Uterus (tissue), 4 donors: ENCODE measurements around the gene GPR171. TPM values are rescaled to one million over a fixed set of nuclear protein-coding genes. Genes with fewer than 3 reads are reported as not detected.

Experiments
- DNase-seq, 2 donors: peaks; one replicate each; pipeline ENCODE4 v3.0.0-alpha.2; 2019 to 2020
- H3K27ac ChIP-seq, 2 donors: fragments of 200-600 bp; sonication (generic); 1 replicate in 1 of 2; 2 replicates in 1 of 2; pipeline ENCODE4 v1.5.1; 2016 to 2018
- H3K27me3 ChIP-seq, 2 donors: fragments of 200-600 bp; sonication (generic); one replicate each; pipeline ENCODE4 v1.5.1; 2018 to 2019; ENCODE audit warnings: control low read depth in 1 of 2
- H3K36me3 ChIP-seq, 2 donors: fragments of 200-600 bp; sonication (generic); one replicate each; pipeline ENCODE4 v1.5.1; 2019; ENCODE audit warnings: control low read depth in 1 of 2
- H3K4me1 ChIP-seq, 2 donors: fragments of 200-600 bp; sonication (generic); one replicate each; pipeline ENCODE4 v1.5.1; 2018 to 2019; ENCODE audit warnings: control low read depth in 1 of 2
- H3K4me3 ChIP-seq, 2 donors: fragments of 200-600 bp; sonication (generic); 1 replicate in 1 of 2; 2 replicates in 1 of 2; pipeline ENCODE4 v1.5.1; 2018 to 2019; ENCODE audit warnings: mild to moderate bottlenecking in 1 of 2
- H3K9me3 ChIP-seq, 2 donors: fragments of 200-600 bp; sonication (generic); one replicate each; pipeline ENCODE4 v1.5.1; 2019; ENCODE audit warnings: control low read depth in 1 of 2
- POLR2A ChIP-seq, 2 donors: fragments of 450-650 bp; IDR thresholded peaks; one replicate each; pipeline ENCODE4 v1.6.1; 2016; ENCODE audit warnings: antibody characterized with exemption in 2 of 2, mild to moderate bottlenecking in 1 of 2, moderate library complexity in 1 of 2
- intact Hi-C: fragments of 100-400 bp; cut with DNase I; formaldehyde crosslinking; loops from one replicate; pipeline ENCODE4 v1.15.1; 2023; ENCODE audit warnings: low total_unique reads
- total RNA-seq, 4 donors: library from RNA; depleted of rRNA in 3 of 4; stranded (reverse); fragments of >200 nt in 3 of 4; gene quantifications; one replicate each; pipeline versions ENCODE4 v1.1.0 to v1.2.4, GENCODE V29; 2014 to 2023
- TF ChIP-seq, protein P1 (sequence below), 4 experiments: fragments of 200-600 bp in 2 of 4; fragments of 450-650 bp in 2 of 4; sonication (generic) in 2 of 4; IDR thresholded peaks; one replicate each; pipeline ENCODE4 v1.5.1; 2016 to 2019; ENCODE audit warnings: antibody characterized with exemption in 4 of 4, mild to moderate bottlenecking in 2 of 4, moderate library complexity in 1 of 4
- donor health status: DM: yes; HTN: yes; CAD: no.

The GPR171 gene
- total RNA-seq, 4 donors from 2014 or later: 0.34 to 0.48 TPM; not detected in 2

DNA sequence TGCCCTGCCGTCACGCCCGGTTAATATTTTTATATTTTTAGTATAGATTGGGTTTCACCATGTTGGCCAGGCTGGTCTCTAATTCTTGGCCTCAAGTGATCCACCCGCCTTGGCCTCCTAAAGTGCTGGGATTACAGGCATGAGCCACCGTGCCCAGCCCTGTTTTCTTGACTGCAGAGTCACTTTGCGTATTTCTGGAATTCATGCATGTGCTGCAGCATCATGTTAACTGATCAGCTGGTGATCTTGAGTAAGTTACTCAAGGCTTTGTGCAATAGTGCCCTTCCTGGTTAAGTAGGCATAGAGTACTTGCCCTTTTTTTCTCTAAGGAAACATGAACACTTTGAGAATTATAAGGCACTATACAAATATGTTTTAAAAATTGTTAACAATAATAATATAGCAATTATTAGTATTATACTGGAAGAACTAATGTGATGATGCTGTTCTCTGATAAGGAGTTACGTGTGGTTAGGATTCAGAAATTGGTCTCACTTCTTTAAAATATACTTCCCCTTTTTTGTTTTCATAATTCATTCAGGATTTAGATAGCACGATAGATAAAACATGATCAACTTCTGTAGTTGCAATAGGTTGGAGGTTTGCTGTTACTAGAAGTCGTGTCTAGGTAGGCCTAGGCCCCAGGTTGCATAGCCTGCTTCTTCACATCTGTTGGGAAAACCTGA is 33.6 kb downstream of the GPR171 start:
- H3K4me3 ChIP-seq: no peak overlapping the region
- H3K4me1 ChIP-seq: no peaks in the 10 kb centered on the region
- H3K36me3 ChIP-seq: no peaks in the 10 kb centered on the region
- no peaks in the 10 kb centered on the region for H3K27me3 ChIP-seq
- intact Hi-C loops: no loop called here
- H3K27ac ChIP-seq: no peak overlapping the region
- H3K9me3 ChIP-seq: no peaks in the 10 kb centered on the region
- no peak for TF ChIP-seq POLR2A (IDR thresholded peaks at IDR 0.05)
- TF ChIP-seq, protein P1, sequence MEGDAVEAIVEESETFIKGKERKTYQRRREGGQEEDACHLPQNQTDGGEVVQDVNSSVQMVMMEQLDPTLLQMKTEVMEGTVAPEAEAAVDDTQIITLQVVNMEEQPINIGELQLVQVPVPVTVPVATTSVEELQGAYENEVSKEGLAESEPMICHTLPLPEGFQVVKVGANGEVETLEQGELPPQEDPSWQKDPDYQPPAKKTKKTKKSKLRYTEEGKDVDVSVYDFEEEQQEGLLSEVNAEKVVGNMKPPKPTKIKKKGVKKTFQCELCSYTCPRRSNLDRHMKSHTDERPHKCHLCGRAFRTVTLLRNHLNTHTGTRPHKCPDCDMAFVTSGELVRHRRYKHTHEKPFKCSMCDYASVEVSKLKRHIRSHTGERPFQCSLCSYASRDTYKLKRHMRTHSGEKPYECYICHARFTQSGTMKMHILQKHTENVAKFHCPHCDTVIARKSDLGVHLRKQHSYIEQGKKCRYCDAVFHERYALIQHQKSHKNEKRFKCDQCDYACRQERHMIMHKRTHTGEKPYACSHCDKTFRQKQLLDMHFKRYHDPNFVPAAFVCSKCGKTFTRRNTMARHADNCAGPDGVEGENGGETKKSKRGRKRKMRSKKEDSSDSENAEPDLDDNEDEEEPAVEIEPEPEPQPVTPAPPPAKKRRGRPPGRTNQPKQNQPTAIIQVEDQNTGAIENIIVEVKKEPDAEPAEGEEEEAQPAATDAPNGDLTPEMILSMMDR (IDR thresholded peaks at IDR 0.05): no peak
- DNase-seq: no peak

DNA sequence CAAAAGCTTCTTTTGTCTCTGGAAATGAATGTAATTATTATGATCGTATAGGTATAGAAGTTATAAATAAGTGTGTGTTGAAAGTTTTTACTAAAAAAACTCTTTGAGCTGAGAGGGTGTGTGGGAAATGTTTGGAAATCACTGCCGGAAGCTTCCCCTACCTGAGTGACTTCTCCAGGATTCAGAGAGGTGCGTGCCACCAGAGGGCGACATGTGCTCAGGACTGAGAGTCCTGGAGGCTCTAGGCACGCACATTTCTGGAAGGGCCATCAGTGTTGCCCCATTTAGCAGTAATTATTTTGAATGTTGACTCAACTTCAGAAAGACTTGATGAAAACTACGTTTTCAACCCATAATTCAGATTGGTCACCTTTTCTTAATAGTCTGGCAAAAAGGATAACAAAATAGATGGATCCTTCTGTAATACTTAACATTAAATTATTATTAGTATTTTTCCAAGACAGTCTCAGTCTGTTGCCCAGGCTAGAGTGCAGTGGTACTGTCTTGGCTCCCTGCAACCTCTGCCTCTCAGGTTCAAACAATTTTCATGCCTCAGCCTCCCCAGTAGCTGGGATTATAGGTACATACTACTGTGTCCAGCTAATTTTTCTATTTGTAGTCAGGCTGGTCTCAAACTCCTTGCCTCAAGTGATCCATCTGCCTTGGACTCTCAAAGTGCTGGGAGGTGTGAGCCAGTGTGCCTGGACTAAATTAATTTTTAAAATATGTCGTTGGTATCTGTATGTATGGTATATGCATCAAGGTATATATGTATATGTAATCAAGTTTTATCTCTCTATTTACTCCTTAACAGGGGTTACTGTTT is 34.5 kb downstream of the GPR171 start:
- Histone ChIP-seq H3K9me3 (no peaks in the 10 kb centered on the region), H3K36me3 (no peaks in the 10 kb centered on the region), H3K4me1 (no peaks in the 10 kb centered on the region), H3K27me3 (no peaks in the 10 kb centered on the region), H3K27ac (no peak overlapping the region), H3K4me3 (no peak overlapping the region)
- TF ChIP-seq, protein P1 (IDR thresholded peaks at IDR 0.05): peak; percentile 57 to 68 (median 64)
- TF ChIP-seq POLR2A (IDR thresholded peaks at IDR 0.05): no peak
- intact Hi-C loops: no loop called here
- DNase-seq: peak; percentile 54 to 56

DNA sequence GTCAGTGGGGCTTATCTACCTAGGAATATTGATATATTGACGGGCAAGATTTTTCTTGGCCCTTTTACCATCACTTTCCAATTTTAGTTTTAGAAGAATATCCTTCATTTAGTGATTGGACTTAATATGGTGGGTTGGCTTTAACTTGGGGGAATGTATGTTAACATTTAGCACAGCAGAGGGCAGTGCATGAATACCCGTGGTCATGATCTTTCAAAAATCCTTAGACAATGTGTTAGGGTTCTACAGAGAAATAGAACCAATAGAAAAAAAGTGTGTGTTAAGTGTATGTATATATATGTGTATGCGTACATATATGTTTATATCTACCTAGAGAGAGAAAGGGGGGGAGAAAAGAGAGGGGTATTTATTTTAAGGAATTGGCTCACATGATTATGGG is 36.9 kb downstream of the GPR171 start:
- H3K27me3 ChIP-seq: no peaks in the 10 kb centered on the region
- DNase-seq: no peak
- no peak overlapping the region for H3K4me3 ChIP-seq
- no peak overlapping the region for H3K27ac ChIP-seq
- no peaks in the 10 kb centered on the region for H3K36me3 ChIP-seq
- no peaks in the 10 kb centered on the region for H3K4me1 ChIP-seq
- intact Hi-C loops: no loop called here
- no peaks in the 10 kb centered on the region for H3K9me3 ChIP-seq
- TF ChIP-seq POLR2A (IDR thresholded peaks at IDR 0.05): no peak
- TF ChIP-seq, protein P1 (IDR thresholded peaks at IDR 0.05): no peak

DNA sequence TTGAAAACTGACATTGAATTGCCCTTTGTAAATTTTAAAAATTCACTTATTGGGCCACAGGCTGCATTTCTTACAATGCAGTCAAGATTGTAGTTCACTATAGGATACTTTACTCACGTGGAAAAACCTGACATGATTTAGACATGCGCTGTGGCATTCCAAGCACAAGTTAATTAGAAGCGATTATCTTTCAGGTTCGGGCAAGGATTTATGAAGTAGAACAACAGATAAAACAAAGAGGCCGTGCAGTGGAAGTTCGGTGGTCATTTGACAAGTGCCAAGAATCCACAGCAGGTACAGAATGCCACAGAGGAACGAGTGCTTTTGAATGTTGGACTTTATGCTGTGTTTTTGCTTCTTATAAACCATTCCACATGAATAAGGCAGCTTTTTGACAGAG is 37.8 kb downstream of the GPR171 start:
- no peaks in the 10 kb centered on the region for H3K27me3 ChIP-seq
- DNase-seq: no peak
- no peaks in the 10 kb centered on the region for H3K36me3 ChIP-seq
- H3K9me3 ChIP-seq: no peaks in the 10 kb centered on the region
- no peak overlapping the region for H3K27ac ChIP-seq
- no peaks in the 10 kb centered on the region for H3K4me1 ChIP-seq
- no peak overlapping the region for H3K4me3 ChIP-seq
- TF ChIP-seq POLR2A (IDR thresholded peaks at IDR 0.05): no peak
- TF ChIP-seq, protein P1 (IDR thresholded peaks at IDR 0.05): no peak
- intact Hi-C loops: no loop called here

DNA sequence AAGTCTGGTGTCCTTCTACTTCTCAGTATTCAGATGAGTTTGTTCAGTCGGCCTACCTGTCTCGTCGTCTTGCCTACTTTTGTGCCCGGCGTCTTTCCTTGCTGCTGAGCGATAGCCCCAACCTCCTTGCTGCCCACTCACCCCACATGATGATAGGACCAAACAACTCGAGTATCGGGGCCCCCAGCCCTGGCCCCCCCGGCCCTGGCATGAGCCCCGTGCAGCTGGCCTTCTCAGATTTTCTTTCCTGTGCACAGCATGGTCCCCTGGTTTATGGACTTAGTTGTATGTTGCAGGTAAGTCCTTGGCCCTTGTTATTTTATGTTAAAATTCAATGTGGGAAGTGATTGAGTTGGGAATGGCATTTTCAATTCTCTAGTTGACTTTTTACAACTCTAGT is 43.2 kb downstream of the GPR171 start:
- TF ChIP-seq, protein P1 (IDR thresholded peaks at IDR 0.05): no peak
- no peak for TF ChIP-seq POLR2A (IDR thresholded peaks at IDR 0.05)
- DNase-seq: no peak
- no peaks in the 10 kb centered on the region for H3K36me3 ChIP-seq
- no peaks in the 10 kb centered on the region for H3K4me1 ChIP-seq
- no peak overlapping the region for H3K4me3 ChIP-seq
- no peaks in the 10 kb centered on the region for H3K9me3 ChIP-seq
- no peaks in the 10 kb centered on the region for H3K27me3 ChIP-seq
- intact Hi-C loops: no loop called here
- no peak overlapping the region for H3K27ac ChIP-seq
